Measurements from ENCODE around the gene GLIS2.
A peak's percentile ranks its signal among the peaks of the same experiment; 100 is the strongest.

GLIS2 gene

DNA sequence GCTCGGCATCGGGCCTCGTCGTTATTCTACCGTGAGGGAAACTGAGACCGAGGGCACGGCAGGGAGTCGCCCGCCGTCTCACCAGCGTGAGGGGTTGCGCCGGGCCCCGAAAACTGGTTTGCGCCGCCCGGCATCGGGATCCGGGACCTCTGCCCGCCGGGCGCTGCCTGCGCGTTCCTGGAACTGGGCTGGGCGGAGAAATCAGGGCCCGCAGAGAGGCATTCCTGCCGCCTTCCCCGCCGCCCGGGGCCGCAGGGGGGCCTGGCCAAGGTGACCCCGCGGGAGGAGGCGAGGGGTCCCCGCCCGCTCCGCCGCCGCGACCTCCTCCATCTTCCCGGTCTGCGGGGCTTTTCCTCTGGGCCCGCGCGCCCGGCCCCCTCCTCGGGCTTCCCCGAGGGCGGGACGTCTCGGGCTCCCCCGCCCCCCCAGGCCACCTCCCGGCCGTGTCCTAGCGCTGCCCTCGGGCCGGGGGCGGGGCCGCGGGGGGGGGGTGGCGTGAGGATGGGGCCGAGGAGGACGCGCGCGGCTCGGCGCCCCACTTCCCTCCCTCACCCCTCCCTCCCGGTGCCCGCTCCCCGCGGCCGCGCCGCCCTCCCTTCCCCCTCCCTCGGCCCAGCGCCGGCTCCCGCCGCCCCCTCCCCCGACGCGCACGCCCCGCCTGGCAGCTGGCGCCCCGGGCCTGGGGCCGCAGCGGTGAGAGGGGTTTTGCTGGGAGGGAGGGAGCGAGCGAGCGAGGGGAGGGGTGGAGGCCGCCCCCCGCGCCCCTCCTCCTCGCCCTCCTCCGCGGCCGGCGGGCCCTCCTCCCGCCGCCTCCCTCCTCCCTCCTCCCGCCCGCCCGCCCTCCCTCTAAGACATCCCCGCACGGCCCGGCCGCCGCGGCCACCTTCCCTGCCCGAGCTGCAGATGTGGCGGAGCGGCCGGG lies at the start of gene GLIS2:
Gene GLIS2 (plus strand): TSS at position 882 of the 922 bp plus-strand sequence. CDS start 16,214 bp downstream, outside the sequence.
- no peak for DNase-seq (ENCODE audit: extremely low read depth, low read depth)
- H3K4me3 ChIP-seq (replicated peaks; ENCODE audit: low read depth, low read length), result peak within 1 kb of the TSS; percentile 78
- TF ChIP-seq, protein P1, sequence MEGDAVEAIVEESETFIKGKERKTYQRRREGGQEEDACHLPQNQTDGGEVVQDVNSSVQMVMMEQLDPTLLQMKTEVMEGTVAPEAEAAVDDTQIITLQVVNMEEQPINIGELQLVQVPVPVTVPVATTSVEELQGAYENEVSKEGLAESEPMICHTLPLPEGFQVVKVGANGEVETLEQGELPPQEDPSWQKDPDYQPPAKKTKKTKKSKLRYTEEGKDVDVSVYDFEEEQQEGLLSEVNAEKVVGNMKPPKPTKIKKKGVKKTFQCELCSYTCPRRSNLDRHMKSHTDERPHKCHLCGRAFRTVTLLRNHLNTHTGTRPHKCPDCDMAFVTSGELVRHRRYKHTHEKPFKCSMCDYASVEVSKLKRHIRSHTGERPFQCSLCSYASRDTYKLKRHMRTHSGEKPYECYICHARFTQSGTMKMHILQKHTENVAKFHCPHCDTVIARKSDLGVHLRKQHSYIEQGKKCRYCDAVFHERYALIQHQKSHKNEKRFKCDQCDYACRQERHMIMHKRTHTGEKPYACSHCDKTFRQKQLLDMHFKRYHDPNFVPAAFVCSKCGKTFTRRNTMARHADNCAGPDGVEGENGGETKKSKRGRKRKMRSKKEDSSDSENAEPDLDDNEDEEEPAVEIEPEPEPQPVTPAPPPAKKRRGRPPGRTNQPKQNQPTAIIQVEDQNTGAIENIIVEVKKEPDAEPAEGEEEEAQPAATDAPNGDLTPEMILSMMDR (IDR thresholded peaks at IDR 0.05; ENCODE audit: low read depth, low read length, missing control alignments), result no peak

DNA sequence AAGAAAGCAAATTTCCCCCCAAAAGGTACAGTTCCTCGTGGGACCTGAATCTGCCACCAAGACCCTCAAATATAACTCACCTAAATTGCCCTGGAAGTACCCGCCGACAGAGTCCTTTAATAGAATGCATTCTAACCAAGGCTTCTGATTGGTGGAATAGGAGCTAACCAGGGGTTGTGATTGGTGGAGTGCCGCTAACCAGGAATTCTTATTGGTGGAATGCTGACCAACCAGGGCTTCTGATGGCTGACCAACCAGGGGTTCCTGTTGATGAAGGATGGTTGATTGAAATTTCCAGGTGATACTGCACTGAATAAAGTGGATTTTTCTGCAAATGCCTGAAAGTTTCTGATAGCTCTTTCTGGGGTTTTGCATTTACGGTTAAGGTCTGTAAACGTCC lies 49.5 kb upstream of the GLIS2 start:
- TF ChIP-seq, protein P1 (IDR thresholded peaks at IDR 0.05; ENCODE audit: low read depth, low read length, missing control alignments), result no peak
- H3K4me3 ChIP-seq (replicated peaks; ENCODE audit: low read depth, low read length), result no peak overlapping the region
- no peak for DNase-seq (ENCODE audit: extremely low read depth, low read depth)

DNA sequence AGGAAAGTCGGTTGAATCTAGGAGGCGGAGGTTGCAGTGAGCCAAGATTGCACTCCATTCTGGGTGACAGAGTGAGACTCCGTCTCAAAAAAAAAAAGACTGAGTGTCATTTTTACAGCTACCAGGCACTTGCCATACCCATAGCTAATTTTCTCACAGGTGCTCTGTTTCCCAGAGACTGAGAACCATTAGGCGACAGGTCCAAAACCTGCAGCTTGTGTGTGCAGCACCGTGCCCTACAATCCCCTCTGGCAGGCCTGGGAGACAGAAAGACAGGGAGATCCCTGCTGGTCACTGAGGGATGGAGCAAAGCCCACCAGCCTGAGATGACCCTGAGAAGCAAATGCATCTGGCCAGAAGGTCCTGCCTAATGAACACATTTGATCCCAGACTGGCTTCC lies 45.8 kb upstream of the GLIS2 start:
- TF ChIP-seq, protein P1 (IDR thresholded peaks at IDR 0.05; ENCODE audit: low read depth, low read length, missing control alignments), result no peak
- peak overlapping the region; percentile 90 for H3K4me3 ChIP-seq (replicated peaks; ENCODE audit: low read depth, low read length)
- DNase-seq (ENCODE audit: extremely low read depth, low read depth), result no peak

DNA sequence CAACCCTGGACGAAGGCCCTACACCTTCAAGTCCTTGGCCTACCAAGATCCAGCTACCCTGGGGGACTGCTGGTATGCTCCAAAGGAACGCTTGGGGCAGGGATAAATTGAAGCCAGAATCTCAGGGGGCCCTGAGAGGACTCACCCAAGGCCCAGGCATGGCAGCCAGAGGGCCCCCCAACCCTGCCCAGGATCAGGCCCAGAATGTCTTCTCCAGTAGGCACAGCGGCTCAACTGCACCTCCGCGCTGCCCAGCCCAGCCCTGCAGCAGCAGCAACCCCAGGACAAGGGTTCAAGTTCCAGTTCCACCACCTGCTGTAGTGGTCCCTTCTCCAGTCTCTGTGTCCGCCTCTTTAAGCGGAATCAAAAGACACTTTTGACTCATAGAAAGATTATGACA lies 45.3 kb upstream of the GLIS2 start:
- TF ChIP-seq, protein P1 (IDR thresholded peaks at IDR 0.05; ENCODE audit: low read depth, low read length, missing control alignments), result no peak
- H3K4me3 ChIP-seq (replicated peaks; ENCODE audit: low read depth, low read length), result peak overlapping the region; percentile 90
- no peak for DNase-seq (ENCODE audit: extremely low read depth, low read depth)

DNA sequence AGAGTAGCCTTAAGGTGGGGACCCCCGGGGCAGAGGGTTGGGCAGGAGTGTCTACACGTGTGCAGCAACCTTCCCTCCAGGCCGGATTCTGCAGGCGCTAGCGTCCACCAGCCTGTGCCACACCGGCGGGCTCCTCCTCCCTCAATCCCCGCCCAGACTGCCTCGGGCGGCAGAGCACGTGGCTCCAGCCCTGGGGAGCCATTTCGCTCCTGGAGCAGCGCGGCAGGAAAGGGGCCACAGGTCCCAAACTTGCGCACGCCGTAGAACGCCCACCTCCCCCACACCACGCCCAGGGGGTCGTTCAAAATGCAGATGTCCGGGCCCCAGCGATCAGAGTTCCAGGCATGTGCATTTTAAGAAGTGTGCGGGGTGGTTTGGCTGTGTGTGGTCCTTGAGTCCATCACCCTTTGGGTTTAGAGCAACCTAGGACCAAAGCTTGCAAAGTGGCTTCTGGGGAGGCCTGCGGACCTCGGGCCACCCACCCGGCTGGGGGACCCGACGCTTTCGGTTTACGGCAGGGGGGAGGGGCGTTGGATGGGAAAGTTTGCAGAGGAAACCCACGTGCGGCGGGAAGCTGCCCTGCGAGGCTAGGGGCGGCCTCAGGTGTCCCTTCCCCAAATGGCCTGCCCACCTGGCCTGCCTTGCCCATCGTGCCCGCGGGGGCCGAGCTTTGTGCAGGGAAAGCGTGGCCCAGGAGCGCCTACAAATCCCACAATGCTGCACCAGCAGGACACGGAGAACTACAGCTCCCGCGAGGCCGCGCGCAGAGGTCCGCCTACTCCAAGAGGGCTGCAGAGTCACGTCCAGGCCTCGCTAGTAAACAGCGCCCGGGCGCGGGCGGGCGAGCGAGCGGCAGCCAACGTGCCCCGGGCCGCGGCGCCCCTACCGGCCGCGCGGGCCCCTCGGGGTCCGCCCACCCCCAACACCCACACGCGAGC lies 44.4 kb upstream of the GLIS2 start:
- DNase-seq (ENCODE audit: extremely low read depth, low read depth), result no peak
- TF ChIP-seq, protein P1 (IDR thresholded peaks at IDR 0.05; ENCODE audit: low read depth, low read length, missing control alignments), result no peak
- peak overlapping the region; percentile 90 for H3K4me3 ChIP-seq (replicated peaks; ENCODE audit: low read depth, low read length)

DNA sequence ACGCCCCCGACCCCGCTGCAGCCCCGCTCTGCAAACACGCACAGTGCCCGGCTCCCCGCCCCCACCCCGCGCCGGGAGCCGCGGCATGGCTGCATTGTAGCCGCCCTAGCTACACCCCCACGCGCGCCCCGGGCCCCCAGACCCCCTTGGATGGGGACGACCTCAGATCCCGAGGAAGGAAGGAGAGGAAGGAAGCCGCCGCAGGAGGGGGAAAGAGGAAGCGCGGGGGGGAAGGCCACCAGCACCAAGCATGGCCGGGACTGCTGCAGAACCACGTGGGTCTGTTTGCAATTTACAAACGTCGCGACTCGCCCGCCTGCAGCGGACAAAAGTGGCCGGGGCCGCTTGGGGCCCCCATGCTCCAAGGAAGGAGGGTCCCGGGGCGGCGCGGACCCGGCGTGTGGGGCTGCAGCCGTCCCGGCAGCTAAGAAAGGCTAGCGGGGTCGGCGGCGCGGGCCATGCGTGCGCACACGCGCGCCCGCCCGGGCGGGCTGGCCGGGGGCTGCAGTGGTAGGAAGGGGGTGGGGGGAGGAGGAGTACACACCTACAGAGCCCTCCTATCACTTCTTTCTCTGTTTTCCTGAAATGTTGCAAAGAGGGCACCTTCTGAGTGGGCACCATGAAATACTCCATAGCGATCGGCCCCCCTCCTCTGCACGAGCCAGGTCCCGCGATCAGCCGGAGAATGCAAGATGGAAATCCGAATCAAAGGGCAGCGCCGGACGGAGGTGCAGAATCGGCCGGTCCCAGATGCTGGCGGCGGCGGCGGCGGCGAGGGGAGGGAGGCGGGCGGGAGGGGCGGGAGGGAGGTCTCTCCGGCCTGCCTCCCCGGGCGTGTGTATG lies 43.5 kb upstream of the GLIS2 start:
- peak overlapping the region; percentile 90 for H3K4me3 ChIP-seq (replicated peaks; ENCODE audit: low read depth, low read length)
- TF ChIP-seq, protein P1 (IDR thresholded peaks at IDR 0.05; ENCODE audit: low read depth, low read length, missing control alignments), result no peak
- no peak for DNase-seq (ENCODE audit: extremely low read depth, low read depth)
